NCI-H2107 treated with DMSO at 0.1 percent for 48 hours (cell line): ENCODE results near the gene MAPT.

ENCODE experiments used
- DNase-seq: peaks from one replicate; lab custom pipeline; 2025; ENCODE audit not compliant: unreplicated experiment; lab: John Stamatoyannopoulos, UW

Gene MAPT

DNA sequence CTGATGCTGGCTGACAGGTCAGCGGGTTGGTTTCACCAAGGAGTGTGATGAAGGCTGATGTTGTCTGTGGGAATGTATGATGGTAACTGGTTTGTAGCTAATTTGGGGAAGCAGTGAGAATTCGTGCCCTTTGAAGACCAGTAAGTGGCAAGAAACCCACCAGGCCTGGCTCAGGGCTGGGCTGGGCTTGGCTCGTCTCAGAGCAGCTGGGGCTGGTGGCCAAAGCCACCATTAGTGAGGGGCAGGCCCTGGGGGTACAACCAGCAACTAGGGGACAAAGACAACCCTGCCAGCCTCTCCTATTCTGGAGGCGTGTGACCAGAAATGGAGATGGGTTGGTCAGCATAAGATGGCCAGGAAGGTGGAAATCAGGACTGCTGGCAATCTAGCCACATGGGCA lies 91.7 kb downstream of the MAPT start:
- DNase-seq = no peak

DNA sequence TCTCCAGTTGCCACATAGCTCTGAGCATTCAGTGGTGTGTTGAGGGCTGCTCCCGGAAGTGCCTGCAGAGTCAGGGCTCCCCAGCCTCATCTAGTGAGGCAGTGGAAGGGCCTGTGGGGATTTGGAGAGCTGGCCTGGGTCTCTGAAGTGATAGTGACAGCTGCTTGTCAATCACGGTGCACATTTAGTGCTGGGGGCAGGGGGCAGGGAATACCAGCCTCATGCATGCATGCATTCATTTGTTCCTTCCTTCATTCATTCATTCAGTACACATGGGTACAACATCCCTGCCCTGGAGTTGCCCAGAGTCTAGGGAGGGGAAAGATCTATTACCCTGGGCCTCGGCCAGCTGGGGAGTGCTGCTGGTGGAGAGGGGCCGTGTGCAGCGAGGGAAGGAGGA lies 93.4 kb downstream of the MAPT start:
- DNase-seq = no peak

DNA sequence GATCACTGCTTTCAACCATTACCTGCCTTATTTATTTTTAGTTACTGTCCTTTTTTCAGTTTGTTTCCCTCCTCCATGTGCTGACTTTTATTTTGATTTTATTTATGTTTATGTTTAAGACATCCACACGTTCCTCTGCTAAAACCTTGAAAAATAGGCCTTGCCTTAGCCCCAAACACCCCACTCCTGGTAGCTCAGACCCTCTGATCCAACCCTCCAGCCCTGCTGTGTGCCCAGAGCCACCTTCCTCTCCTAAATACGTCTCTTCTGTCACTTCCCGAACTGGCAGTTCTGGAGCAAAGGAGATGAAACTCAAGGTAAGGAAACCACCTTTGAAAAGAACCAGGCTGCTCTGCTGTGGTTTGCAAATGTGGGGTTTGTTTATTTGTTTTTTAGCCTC lies 95.4 kb downstream of the MAPT start:
- DNase-seq = no peak

DNA sequence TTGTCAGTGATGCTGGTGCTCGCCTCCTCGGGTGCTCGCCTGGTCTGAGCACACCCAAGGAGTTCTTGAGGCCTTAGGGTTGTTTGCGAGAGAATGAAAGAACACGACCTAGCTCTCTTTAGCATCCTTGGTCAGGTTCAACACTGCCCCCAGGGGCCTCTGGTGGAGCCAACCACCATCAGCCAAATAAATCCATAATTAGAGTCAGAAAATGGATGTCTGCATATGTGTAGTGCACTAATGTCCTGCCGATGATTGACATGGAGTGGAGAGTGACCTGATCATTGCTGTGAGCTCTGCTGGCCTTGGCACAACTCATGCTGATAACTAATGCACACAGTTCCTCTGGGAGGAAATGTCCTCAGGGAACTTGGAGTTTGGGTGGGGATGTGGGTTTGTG lies 96.5 kb downstream of the MAPT start:
- DNase-seq = no peak

DNA sequence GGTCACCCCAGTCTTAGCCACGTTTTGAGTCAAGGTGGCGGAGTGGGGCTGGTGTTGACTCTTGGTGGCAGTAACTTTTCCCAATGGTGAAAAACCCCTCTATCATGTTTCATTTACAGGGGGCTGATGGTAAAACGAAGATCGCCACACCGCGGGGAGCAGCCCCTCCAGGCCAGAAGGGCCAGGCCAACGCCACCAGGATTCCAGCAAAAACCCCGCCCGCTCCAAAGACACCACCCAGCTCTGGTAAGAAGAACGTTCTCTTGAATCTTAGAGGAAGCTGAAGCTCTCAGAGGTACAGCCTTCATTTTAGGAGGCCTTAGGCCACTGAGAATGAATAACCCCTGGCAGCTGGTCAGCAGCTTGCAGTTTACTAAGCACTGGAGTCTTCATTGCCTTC lies 97.0 kb downstream of the MAPT start:
- no peak for DNase-seq

DNA sequence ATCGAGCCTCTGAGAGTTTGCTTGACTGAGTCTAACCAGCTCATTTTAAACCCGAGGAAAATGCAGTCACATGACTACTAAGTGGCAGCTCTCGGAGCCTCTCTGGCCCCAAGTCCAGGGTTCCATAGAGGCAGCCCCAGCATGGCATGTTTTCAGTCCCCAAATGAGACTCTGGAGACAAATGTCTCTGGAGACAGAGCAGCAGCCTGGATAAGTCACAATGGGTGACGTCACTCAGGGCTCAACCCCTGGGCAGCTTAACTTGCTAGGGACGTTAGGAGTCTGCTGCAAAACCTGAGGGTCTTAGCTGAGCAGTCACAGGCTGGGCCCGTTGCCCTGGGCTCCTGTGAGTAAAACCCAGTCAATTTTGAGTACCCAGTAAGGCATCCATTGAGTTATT lies 97.8 kb downstream of the MAPT start:
- DNase-seq = no peak

DNA sequence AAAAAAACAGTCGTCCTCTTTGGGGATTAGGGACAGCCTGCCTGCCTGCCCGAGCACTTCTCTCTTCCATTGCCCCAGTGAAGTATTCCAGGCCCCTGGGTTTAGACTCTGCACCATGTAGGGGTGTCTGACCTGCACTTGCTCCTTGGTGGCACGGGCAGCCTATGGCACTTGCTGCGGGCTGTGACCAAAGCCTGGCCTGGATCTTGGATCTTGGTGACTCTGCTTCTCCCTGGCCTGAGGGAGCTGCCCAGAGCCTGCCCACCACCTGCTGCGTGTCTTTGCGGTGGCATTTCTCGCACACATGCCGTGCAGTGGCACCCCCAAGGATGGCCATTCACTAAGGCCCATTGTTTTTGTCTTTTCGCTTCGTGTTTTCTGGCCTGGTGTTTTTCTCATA lies 98.5 kb downstream of the MAPT start:
- DNase-seq = no peak

DNA sequence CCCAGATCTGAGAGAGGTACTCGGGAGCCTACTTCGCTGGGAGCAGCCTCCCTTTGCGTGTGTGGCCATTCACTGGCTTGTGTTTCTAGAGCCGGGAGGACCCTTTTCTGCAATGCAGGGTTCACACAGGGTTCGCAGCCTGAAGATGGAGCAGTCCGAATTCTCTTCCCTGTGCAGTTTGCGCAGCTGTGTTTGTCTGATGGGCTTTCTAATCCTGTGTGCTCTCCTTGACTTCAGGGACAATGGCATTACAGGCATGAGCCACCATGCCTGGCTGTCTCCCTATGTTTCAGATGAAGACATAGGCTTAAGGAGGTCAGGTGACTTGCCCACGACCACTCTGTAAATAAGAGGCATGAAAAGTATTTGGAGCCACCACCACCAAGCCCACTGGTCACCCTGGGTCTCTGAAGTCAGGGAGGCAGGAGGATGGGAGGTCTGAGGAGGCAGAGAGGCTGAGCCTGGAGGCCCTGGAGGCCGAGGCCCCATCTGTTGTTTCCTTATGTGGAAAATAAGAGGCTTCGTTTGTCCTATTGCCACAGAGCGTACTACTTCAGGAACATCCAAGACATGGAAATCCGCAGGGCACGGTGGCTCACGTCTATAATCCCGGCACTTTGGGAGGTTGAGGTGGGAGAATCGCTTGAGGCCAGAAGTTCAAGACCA lies 99.7 kb downstream of the MAPT start:
- DNase-seq = no peak

DNA sequence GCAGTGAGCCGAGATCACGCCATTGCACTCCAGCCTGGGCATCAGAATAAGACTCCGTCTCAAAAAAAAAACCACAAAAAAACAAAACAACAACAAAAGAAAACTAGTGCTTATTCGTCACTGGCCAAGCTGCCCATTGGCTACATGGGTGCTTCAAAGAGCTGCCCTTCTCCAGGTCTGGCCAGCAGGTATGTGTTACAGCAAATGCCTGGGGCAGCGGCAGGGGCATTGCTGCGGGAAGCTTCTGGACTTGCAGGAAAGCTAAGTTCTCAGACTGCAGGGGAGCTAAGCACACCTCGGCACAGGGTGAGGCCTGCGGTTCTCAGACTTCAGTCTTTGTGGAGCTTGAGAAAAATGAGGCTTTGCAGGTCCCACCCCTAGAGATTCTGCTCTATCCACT lies 100.6 kb downstream of the MAPT start:
- DNase-seq = no peak

DNA sequence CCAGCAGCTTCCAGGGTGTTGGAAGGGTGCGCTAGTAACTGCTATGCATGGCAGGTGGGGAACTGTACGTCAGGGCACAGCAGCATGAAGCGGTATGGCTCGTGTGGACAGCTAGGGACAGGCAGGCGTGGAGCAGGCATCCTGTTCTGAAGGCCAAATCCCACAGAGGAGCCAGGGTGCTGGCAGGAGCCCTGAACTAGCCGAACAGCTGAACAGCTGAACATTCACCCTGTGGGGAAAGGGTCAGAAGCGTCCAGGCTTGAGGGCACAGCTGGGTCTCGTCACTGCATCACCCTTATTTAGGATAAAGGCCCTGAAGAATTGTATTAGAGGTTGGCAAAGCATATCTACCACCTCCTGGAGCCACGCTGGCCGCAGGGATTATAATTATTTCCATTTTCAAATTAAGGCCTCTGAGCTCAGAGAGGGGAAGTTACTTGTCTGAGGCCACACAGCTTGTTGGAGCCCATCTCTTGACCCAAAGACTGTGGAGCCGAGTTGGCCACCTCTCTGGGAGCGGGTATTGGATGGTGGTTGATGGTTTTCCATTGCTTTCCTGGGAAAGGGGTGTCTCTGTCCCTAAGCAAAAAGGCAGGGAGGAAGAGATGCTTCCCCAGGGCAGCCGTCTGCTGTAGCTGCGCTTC lies 101.4 kb downstream of the MAPT start:
- no peak for DNase-seq

DNA sequence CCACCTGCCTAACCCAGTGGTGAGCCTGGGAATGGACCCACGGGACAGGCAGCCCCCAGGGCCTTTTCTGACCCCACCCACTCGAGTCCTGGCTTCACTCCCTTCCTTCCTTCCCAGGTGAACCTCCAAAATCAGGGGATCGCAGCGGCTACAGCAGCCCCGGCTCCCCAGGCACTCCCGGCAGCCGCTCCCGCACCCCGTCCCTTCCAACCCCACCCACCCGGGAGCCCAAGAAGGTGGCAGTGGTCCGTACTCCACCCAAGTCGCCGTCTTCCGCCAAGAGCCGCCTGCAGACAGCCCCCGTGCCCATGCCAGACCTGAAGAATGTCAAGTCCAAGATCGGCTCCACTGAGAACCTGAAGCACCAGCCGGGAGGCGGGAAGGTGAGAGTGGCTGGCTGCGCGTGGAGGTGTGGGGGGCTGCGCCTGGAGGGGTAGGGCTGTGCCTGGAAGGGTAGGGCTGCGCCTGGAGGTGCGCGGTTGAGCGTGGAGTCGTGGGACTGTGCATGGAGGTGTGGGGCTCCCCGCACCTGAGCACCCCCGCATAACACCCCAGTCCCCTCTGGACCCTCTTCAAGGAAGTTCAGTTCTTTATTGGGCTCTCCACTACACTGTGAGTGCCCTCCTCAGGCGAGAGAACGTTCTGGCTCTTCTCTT lies 102.1 kb downstream of the MAPT start:
- DNase-seq = no peak

DNA sequence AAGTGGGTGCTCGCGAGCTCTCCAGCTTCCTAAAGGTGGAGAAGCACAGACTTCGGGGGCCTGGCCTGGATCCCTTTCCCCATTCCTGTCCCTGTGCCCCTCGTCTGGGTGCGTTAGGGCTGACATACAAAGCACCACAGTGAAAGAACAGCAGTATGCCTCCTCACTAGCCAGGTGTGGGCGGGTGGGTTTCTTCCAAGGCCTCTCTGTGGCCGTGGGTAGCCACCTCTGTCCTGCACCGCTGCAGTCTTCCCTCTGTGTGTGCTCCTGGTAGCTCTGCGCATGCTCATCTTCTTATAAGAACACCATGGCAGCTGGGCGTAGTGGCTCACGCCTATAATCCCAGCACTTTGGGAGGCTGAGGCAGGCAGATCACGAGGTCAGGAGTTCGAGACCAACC lies 102.8 kb downstream of the MAPT start:
- DNase-seq = no peak

DNA sequence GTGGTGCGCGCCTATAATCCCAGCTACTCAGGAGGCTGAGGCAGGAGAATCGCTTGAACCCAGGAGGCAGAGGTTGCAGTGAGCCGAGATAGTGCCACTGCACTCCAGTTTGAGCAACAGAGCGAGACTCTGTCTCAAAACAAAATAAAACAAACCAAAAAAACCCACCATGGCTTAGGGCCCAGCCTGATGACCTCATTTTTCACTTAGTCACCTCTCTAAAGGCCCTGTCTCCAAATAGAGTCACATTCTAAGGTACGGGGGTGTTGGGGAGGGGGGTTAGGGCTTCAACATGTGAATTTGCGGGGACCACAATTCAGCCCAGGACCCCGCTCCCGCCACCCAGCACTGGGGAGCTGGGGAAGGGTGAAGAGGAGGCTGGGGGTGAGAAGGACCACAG lies 103.3 kb downstream of the MAPT start:
- DNase-seq = no peak

DNA sequence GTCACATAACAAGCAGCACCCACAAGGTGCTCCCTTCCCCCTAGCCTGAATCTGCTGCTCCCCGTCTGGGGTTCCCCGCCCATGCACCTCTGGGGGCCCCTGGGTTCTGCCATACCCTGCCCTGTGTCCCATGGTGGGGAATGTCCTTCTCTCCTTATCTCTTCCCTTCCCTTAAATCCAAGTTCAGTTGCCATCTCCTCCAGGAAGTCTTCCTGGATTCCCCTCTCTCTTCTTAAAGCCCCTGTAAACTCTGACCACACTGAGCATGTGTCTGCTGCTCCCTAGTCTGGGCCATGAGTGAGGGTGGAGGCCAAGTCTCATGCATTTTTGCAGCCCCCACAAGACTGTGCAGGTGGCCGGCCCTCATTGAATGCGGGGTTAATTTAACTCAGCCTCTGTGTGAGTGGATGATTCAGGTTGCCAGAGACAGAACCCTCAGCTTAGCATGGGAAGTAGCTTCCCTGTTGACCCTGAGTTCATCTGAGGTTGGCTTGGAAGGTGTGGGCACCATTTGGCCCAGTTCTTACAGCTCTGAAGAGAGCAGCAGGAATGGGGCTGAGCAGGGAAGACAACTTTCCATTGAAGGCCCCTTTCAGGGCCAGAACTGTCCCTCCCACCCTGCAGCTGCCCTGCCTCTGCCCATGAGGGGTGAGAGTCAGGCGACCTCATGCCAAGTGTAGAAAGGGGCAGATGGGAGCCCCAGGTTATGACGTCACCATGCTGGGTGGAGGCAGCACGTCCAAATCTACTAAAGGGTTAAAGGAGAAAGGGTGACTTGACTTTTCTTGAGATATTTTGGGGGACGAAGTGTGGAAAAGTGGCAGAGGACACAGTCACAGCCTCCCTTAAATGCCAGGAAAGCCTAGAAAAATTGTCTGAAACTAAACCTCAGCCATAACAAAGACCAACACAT lies 104.9 kb downstream of the MAPT start, which contains the start of gene STH:
STH (plus strand) TSS at position 264 of the 913 bp plus-strand sequence; CDS start at position 294, 30 bp downstream.
- no peak for DNase-seq

DNA sequence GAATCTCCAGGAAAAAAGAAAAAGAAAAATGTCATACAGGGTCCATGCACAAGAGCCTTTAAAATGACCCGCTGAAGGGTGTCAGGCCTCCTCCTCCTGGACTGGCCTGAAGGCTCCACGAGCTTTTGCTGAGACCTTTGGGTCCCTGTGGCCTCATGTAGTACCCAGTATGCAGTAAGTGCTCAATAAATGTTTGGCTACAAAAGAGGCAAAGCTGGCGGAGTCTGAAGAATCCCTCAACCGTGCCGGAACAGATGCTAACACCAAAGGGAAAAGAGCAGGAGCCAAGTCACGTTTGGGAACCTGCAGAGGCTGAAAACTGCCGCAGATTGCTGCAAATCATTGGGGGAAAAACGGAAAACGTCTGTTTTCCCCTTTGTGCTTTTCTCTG lies 105.5 kb downstream of the MAPT start:
- DNase-seq = no peak

DNA sequence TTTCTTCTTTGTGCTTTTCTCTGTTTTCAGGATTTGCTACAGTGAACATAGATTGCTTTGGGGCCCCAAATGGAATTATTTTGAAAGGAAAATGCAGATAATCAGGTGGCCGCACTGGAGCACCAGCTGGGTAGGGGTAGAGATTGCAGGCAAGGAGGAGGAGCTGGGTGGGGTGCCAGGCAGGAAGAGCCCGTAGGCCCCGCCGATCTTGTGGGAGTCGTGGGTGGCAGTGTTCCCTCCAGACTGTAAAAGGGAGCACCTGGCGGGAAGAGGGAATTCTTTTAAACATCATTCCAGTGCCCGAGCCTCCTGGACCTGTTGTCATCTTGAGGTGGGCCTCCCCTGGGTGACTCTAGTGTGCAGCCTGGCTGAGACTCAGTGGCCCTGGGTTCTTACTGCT lies 105.9 kb downstream of the MAPT start:
- no peak for DNase-seq

DNA sequence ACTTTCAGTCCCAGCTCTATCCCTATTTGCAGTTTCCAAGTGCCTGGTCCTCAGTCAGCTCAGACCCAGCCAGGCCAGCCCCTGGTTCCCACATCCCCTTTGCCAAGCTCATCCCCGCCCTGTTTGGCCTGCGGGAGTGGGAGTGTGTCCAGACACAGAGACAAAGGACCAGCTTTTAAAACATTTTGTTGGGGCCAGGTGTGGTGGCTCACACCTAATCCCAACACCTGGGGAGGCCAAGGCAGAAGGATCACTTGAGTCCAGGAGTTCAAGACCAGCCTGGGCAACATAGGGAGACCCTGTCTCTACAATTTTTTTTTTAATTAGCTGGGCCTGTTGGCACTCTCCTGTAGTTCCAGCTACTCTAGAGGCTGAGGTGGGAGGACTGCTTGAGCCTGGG lies 106.4 kb downstream of the MAPT start:
- DNase-seq = no peak

DNA sequence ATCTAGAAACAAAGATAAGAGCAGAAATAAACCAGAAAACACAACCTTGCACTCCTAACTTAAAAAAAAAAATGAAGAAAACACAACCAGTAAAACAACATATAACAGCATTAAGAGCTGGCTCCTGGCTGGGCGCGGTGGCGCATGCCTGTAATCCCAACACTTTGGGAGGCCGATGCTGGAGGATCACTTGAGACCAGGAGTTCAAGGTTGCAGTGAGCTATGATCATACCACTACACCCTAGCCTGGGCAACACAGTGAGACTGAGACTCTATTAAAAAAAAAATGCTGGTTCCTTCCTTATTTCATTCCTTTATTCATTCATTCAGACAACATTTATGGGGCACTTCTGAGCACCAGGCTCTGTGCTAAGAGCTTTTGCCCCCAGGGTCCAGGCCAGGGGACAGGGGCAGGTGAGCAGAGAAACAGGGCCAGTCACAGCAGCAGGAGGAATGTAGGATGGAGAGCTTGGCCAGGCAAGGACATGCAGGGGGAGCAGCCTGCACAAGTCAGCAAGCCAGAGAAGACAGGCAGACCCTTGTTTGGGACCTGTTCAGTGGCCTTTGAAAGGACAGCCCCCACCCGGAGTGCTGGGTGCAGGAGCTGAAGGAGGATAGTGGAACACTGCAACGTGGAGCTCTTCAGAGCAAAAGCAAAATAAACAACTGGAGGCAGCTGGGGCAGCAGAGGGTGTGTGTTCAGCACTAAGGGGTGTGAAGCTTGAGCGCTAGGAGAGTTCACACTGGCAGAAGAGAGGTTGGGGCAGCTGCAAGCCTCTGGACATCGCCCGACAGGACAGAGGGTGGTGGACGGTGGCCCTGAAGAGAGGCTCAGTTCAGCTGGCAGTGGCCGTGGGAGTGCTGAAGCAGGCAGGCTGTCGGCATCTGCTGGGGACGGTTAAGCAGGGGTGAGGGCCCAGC lies 107.3 kb downstream of the MAPT start:
- no peak for DNase-seq

DNA sequence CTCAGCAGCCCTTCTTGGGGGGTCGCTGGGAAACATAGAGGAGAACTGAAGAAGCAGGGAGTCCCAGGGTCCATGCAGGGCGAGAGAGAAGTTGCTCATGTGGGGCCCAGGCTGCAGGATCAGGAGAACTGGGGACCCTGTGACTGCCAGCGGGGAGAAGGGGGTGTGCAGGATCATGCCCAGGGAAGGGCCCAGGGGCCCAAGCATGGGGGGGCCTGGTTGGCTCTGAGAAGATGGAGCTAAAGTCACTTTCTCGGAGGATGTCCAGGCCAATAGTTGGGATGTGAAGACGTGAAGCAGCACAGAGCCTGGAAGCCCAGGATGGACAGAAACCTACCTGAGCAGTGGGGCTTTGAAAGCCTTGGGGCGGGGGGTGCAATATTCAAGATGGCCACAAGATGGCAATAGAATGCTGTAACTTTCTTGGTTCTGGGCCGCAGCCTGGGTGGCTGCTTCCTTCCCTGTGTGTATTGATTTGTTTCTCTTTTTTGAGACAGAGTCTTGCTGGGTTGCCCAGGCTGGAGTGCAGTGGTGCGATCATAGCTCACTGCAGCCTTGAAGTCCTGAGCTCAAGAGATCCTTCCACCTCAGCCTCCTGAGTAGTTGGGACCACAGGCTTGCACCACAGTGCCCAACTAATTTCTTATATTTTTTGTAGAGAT lies 108.1 kb downstream of the MAPT start:
- peak; percentile 41 for DNase-seq

DNA sequence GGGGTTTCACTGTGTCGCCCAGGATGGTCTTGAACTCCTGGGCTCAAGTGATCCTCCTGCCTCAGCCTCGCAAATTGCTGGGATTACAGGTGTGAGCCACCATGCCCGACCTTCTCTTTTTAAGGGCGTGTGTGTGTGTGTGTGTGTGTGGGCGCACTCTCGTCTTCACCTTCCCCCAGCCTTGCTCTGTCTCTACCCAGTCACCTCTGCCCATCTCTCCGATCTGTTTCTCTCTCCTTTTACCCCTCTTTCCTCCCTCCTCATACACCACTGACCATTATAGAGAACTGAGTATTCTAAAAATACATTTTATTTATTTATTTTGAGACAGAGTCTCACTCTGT lies 108.6 kb downstream of the MAPT start:
- no peak for DNase-seq
